Gastrocnemius medialis (tissue), 4 donors: Measurements from ENCODE around the gene TMEM35B.

ENCODE experiments used
- CTCF ChIP-seq, 5 experiments: fragments of 450-650 bp in 3 of 5; fragments of 200-600 bp in 2 of 5; sonication (generic) in 2 of 5; IDR thresholded peaks in 4 of 5; conservative IDR thresholded peaks in 1 of 5; 1 replicate in 4 of 5; 2 replicates in 1 of 5; pipeline ENCODE4 v1.5.1; 2016 to 2019; ENCODE audit warnings: antibody characterized with exemption in 5 of 5, mild to moderate bottlenecking in 3 of 5, moderate library complexity in 3 of 5
- POLR2A ChIP-seq, 2 donors: fragments of 450-650 bp; IDR thresholded peaks; one replicate each; pipeline ENCODE4 v1.6.1; 2017; ENCODE audit warnings: antibody characterized with exemption in 2 of 2, mild to moderate bottlenecking in 2 of 2, moderate library complexity in 2 of 2

GRCh38 chr1:35033346-35033745, 48.2 kb upstream of the TMEM35B start:
- TF ChIP-seq CTCF (IDR thresholded peaks at IDR 0.05 in 4 of 5, conservative IDR thresholded peaks at IDR 0.05 in 1 of 5) = no peak
- no peak for TF ChIP-seq POLR2A (IDR thresholded peaks at IDR 0.05)
